Measurements from ENCODE around the gene ZNF862. TPM values are rescaled to one million over a fixed set of nuclear protein-coding genes. Genes with fewer than 3 reads are reported as not detected.

ZNF862 gene
- total RNA-seq, 2 experiments from 2014 or later: 7.9 to 9.1 TPM

- no peaks in the 10 kb centered on the region for H3K9me2 ChIP-seq (ENCODE audit: insufficient read depth, low read length)
- CTCF ChIA-PET (ENCODE audit: unreplicated experiment): no interaction called here
- no peaks in the 10 kb centered on the region for H4K20me1 ChIP-seq (ENCODE audit: insufficient read depth, low read length)
- no peak for DNase-seq (ENCODE audit: low spot score)
- no peaks in the 10 kb centered on the region for H3K9me3 ChIP-seq (ENCODE audit: low read length)
- no peak overlapping the region for H3K27ac ChIP-seq (ENCODE audit: low read depth, low read length, poor library complexity, severe bottlenecking)
- intact Hi-C loops (cut with micrococcal nuclease; ENCODE audit: unreplicated experiment): loop anchor here (10.0 kb wide), 1 partner anchor 510 kb away; the partner anchor contains the start of gene ZNF775
- BruUV-seq (replicated peaks): no TSS peak
- H3K4me2 ChIP-seq (ENCODE audit: low read length): no peak overlapping the region
- POLR2A ChIA-PET: interaction anchor here (0.9 to 1.0 kb wide), 2 partner anchors 18 to 24 kb away, joined by 3 read pairs; no protein-coding TSS in a partner anchor
- no peak for TF ChIP-seq EZH2phosphoT487 (IDR thresholded peaks at IDR 0.05; ENCODE audit: borderline replicate concordance, low read depth, low read length)
- no peak for TF ChIP-seq CTCF (conservative IDR thresholded peaks at IDR 0.05; ENCODE audit: low read length)
- no peaks in the 10 kb centered on the region for H3K36me3 ChIP-seq (ENCODE audit: insufficient read depth, low read length)
- H3K4me3 ChIP-seq (ENCODE audit: low read depth, low read length, poor library complexity, severe bottlenecking): no peak overlapping the region
- H3K79me2 ChIP-seq (ENCODE audit: insufficient read depth, low read depth, low read length): no peaks in the 10 kb centered on the region
- no peak overlapping the region; the same call in 1 of the 2 replicates for H2AFZ ChIP-seq (ENCODE audit: low read length)
- peaks cover 38% of the 10 kb centered on the region for H3K4me1 ChIP-seq (ENCODE audit: insufficient read depth, low read length, poor library complexity, severe bottlenecking)
Observed at GRCh38 chr7:149864751-149865150, 26.6 kb downstream of the ZNF862 start.

GRCh38 chr7:149865437-149865836 is 27.3 kb downstream of the ZNF862 start:
- POLR2A ChIA-PET: interaction anchor here (0.7 to 1.0 kb wide), 3 partner anchors 11 to 25 kb away, joined by 3 read pairs; no protein-coding TSS in a partner anchor
- BruUV-seq (replicated peaks): no TSS peak
- Histone ChIP-seq H3K36me3 (ENCODE audit: insufficient read depth, low read length) (no peaks in the 10 kb centered on the region), H4K20me1 (ENCODE audit: insufficient read depth, low read length) (no peaks in the 10 kb centered on the region), H3K4me1 (ENCODE audit: insufficient read depth, low read length, poor library complexity, severe bottlenecking) (peaks cover 44% of the 10 kb centered on the region), H3K4me3 (ENCODE audit: low read depth, low read length, poor library complexity, severe bottlenecking) (no peak overlapping the region), H2AFZ (ENCODE audit: low read length) (peak overlapping the region; percentile 83), H3K79me2 (ENCODE audit: insufficient read depth, low read depth, low read length) (no peaks in the 10 kb centered on the region), H3K9me3 (ENCODE audit: low read length) (no peaks in the 10 kb centered on the region), H3K27ac (ENCODE audit: low read depth, low read length, poor library complexity, severe bottlenecking) (peak overlapping the region; percentile 41), H3K9me2 (ENCODE audit: insufficient read depth, low read length) (no peaks in the 10 kb centered on the region), H3K4me2 (ENCODE audit: low read length) (peak overlapping the region; percentile 43)
- intact Hi-C loops (cut with micrococcal nuclease; ENCODE audit: unreplicated experiment): loop anchor here (10.0 kb wide), 1 partner anchor 509 kb away; the partner anchor contains the start of gene ZNF775
- TF ChIP-seq EZH2phosphoT487 (IDR thresholded peaks at IDR 0.05; ENCODE audit: borderline replicate concordance, low read depth, low read length) (no peak), CTCF (conservative IDR thresholded peaks at IDR 0.05; ENCODE audit: low read length) (no peak)
- CTCF ChIA-PET (ENCODE audit: unreplicated experiment): no interaction called here
- DNase-seq (ENCODE audit: low spot score): peak; percentile 75

GRCh38 chr7:149866139-149866778 is 28.1 kb downstream of the ZNF862 start:
- TF ChIP-seq CTCF (conservative IDR thresholded peaks at IDR 0.05; ENCODE audit: low read length) (no peak), EZH2phosphoT487 (IDR thresholded peaks at IDR 0.05; ENCODE audit: borderline replicate concordance, low read depth, low read length) (no peak)
- ChIA-PET POLR2A (interaction anchor here (0.6 to 0.7 kb wide), 2 partner anchors 12 to 230 kb away, joined by 3 read pairs; no protein-coding TSS in a partner anchor), CTCF (ENCODE audit: unreplicated experiment) (no interaction called here)
- H3K9me3 ChIP-seq (ENCODE audit: low read length): no peaks in the 10 kb centered on the region
- H3K4me1 ChIP-seq (ENCODE audit: insufficient read depth, low read length, poor library complexity, severe bottlenecking): peaks cover 44% of the 10 kb centered on the region
- intact Hi-C loops (cut with micrococcal nuclease; ENCODE audit: unreplicated experiment): loop anchor here (10.0 kb wide), 1 partner anchor 509 kb away; the partner anchor contains the start of gene ZNF775
- DNase-seq (ENCODE audit: low spot score): no peak
- no peaks in the 10 kb centered on the region for H3K9me2 ChIP-seq (ENCODE audit: insufficient read depth, low read length)
- H2AFZ ChIP-seq (ENCODE audit: low read length): peak overlapping the region; percentile 83; the same call in 1 of the 2 replicates
- H4K20me1 ChIP-seq (ENCODE audit: insufficient read depth, low read length): no peaks in the 10 kb centered on the region
- H3K27ac ChIP-seq (ENCODE audit: low read depth, low read length, poor library complexity, severe bottlenecking): peak overlapping the region; percentile 41
- peak overlapping the region; percentile 43; the same call in 1 of the 2 replicates for H3K4me2 ChIP-seq (ENCODE audit: low read length)
- H3K79me2 ChIP-seq (ENCODE audit: insufficient read depth, low read depth, low read length): no peaks in the 10 kb centered on the region
- H3K36me3 ChIP-seq (ENCODE audit: insufficient read depth, low read length): no peaks in the 10 kb centered on the region
- BruUV-seq (replicated peaks): no TSS peak
- no peak overlapping the region for H3K4me3 ChIP-seq (ENCODE audit: low read depth, low read length, poor library complexity, severe bottlenecking)
